H1 (cell line): ENCODE results near the gene RNF215.

Experiments
- BACH1 ChIP-seq: IDR thresholded peaks from 2 replicates; pipeline ENCODE4 v1.6.1; 2012; ENCODE audit warnings: low read length, improper control_type of control experiment
- BRCA1 ChIP-seq: IDR thresholded peaks from 2 replicates; pipeline ENCODE4 v1.6.1; 2012; ENCODE audit warnings: low read depth, low read length, improper control_type of control experiment
- EP300 ChIP-seq, 2 experiments: IDR thresholded peaks; 1 replicate in 1 of 2; 2 replicates in 1 of 2; pipeline ENCODE4 v1.6.1; 2011 to 2012; ENCODE audit warnings: low read depth in 2 of 2, low read length in 2 of 2, mild to moderate bottlenecking in 2 of 2, borderline replicate concordance in 1 of 2, inconsistent platforms in 1 of 2, moderate library complexity in 1 of 2
- EZH2 ChIP-seq: fragments of 200-600 bp; sonication (generic); IDR thresholded peaks from 2 replicates; pipeline ENCODE4 v1.7.1; 2012; ENCODE audit warnings: low read depth, mild to moderate bottlenecking, moderate library complexity, low read length, inconsistent platforms; ENCODE audit not compliant: severe bottlenecking
- HDAC6 ChIP-seq: IDR thresholded peaks from one replicate; pipeline ENCODE4 v1.7.1; 2012; ENCODE audit warnings: low read depth, mild to moderate bottlenecking, inconsistent platforms, low read length, moderate library complexity
- POLR2A ChIP-seq, 2 experiments: IDR thresholded peaks; 1 replicate in 1 of 2; 2 replicates in 1 of 2; pipeline ENCODE4 v1.6.1; 2011; ENCODE audit warnings: low read depth in 2 of 2, low read length in 2 of 2, mild to moderate bottlenecking in 2 of 2; ENCODE audit errors: control extremely low read depth in 1 of 2
- SIX5 ChIP-seq: IDR thresholded peaks from 2 replicates; pipeline ENCODE4 v1.6.1; 2011; ENCODE audit warnings: mild to moderate bottlenecking, low read depth, low read length
- TBP ChIP-seq: IDR thresholded peaks from 2 replicates; pipeline ENCODE4 v1.6.1; 2011; ENCODE audit warnings: low read depth, low read length, improper control_type of control experiment
- TF ChIP-seq, protein P1 (sequence below): IDR thresholded peaks from 2 replicates; pipeline ENCODE4 v1.6.1; 2011; ENCODE audit warnings: low read length, improper control_type of control experiment
- TF ChIP-seq, protein P2 (sequence below), 3 experiments: IDR thresholded peaks; 1 replicate in 2 of 3; 2 replicates in 1 of 3; pipeline versions ENCODE4 v1.5.1 to v1.6.1; 2011; ENCODE audit warnings: low read length in 3 of 3, mild to moderate bottlenecking in 3 of 3, inconsistent platforms in 2 of 3, low read depth in 1 of 3, moderate library complexity in 1 of 3; ENCODE audit not compliant: insufficient read depth in 1 of 3; ENCODE audit errors: control extremely low read depth in 1 of 3

DNA sequence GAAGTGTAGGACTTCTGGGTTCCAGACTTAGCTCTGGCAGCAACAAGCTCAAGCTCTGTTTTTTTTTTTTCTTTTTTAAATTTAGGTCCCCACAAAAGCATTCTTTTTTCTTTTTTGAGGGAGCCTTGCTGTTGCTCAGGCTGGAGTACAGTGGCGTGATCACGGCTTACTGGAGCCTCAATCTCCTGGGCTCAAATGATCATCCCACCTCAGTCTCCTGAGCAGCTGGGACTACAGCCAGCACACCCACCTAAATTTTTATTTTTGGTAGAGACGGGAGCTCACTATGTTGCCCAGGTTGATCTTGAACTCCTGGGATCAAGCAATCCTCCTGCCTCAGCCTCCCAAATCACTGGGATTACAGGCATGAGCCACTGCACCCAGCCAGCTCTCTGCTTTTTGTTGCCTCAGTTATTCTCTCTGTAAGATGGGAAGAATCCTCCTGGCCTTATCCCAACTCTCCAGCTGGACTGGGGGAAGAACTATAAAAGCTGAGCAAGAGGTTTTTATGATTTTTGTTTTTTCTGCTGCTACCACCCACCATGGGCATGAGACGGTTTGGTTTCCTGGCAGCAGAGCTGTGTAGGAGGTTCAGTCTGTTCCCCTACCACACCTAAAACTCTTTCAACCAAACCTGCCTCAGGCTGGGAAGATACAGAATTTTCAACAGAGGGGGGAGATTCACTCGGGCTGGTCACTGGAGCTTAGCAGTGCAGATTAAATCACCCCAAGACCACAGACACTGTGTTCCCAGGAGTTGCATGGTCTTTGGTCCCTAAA is 26.7 kb upstream of the RNF215 start:
- TF ChIP-seq, protein P1, sequence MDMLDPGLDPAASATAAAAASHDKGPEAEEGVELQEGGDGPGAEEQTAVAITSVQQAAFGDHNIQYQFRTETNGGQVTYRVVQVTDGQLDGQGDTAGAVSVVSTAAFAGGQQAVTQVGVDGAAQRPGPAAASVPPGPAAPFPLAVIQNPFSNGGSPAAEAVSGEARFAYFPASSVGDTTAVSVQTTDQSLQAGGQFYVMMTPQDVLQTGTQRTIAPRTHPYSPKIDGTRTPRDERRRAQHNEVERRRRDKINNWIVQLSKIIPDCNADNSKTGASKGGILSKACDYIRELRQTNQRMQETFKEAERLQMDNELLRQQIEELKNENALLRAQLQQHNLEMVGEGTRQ = no peak
- TF ChIP-seq POLR2A (IDR thresholded peaks at IDR 0.05; ENCODE audit: control extremely low read depth in 1 of 2, low read depth in 2 of 2, low read length in 2 of 2) (no peak), HDAC6 (no peak), TBP (no peak), BACH1 (no peak), BRCA1 (no peak), EP300 (IDR thresholded peaks at IDR 0.05; ENCODE audit: borderline replicate concordance in 1 of 2, low read depth in 2 of 2, low read length in 2 of 2) (no peak), EZH2 (no peak), SIX5 (no peak)
- TF ChIP-seq, protein P2, sequence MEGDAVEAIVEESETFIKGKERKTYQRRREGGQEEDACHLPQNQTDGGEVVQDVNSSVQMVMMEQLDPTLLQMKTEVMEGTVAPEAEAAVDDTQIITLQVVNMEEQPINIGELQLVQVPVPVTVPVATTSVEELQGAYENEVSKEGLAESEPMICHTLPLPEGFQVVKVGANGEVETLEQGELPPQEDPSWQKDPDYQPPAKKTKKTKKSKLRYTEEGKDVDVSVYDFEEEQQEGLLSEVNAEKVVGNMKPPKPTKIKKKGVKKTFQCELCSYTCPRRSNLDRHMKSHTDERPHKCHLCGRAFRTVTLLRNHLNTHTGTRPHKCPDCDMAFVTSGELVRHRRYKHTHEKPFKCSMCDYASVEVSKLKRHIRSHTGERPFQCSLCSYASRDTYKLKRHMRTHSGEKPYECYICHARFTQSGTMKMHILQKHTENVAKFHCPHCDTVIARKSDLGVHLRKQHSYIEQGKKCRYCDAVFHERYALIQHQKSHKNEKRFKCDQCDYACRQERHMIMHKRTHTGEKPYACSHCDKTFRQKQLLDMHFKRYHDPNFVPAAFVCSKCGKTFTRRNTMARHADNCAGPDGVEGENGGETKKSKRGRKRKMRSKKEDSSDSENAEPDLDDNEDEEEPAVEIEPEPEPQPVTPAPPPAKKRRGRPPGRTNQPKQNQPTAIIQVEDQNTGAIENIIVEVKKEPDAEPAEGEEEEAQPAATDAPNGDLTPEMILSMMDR (IDR thresholded peaks at IDR 0.05; ENCODE audit: control extremely low read depth in 1 of 3, insufficient read depth in 1 of 3, low read depth in 1 of 3, low read length in 3 of 3) = no peak
